Vagina (tissue), 2 donors: ENCODE data around the gene TBXA2R. TPM values are rescaled to one million over a fixed set of nuclear protein-coding genes. Genes with fewer than 3 reads are reported as not detected.

Experiments
- DNase-seq, 2 donors: peaks; one replicate each; pipeline ENCODE4 v3.0.0-alpha.2; 2017; ENCODE audit errors: extremely low spot score in 2 of 2
- H3K27ac ChIP-seq: fragments of 200-600 bp; sonication (generic); one replicate; pipeline ENCODE4 v1.5.1; 2019
- H3K27me3 ChIP-seq: fragments of 200-600 bp; sonication (generic); one replicate; pipeline ENCODE4 v1.5.1; 2019
- H3K36me3 ChIP-seq, 2 donors: fragments of 200-600 bp; sonication (generic); one replicate each; pipeline ENCODE4 v1.5.1; 2017 to 2019
- H3K4me1 ChIP-seq: fragments of 200-600 bp; sonication (generic); one replicate; pipeline ENCODE4 v1.5.1; 2019
- H3K4me3 ChIP-seq, 2 donors: fragments of 200-600 bp; sonication (generic); 1 replicate in 1 of 2; 2 replicates in 1 of 2; pipeline ENCODE4 v1.5.1; 2016 to 2019
- H3K9me3 ChIP-seq: fragments of 200-600 bp; sonication (generic); one replicate; pipeline ENCODE4 v1.5.1; 2019
- CTCF ChIP-seq, 3 experiments: fragments of 450-650 bp in 2 of 3; fragments of 200-600 bp in 1 of 3; sonication (generic) in 1 of 3; IDR thresholded peaks; one replicate each; pipeline ENCODE4 v1.5.1; 2017 to 2019; ENCODE audit warnings: antibody characterized with exemption in 3 of 3, mild to moderate bottlenecking in 2 of 3, moderate library complexity in 2 of 3
- POLR2A ChIP-seq, 2 donors: fragments of 450-650 bp; IDR thresholded peaks; one replicate each; pipeline ENCODE4 v1.6.1; 2017; ENCODE audit warnings: antibody characterized with exemption in 2 of 2, mild to moderate bottlenecking in 2 of 2, moderate library complexity in 2 of 2
- POLR2AphosphoS5 ChIP-seq, 2 donors: sonication (generic); formaldehyde crosslinking; IDR thresholded peaks; one replicate each; pipeline ENCODE4 v1.9.0; 2017; ENCODE audit warnings: antibody characterized with exemption in 2 of 2, mild to moderate bottlenecking in 2 of 2, low read depth in 1 of 2; ENCODE audit not compliant: insufficient read depth in 1 of 2
- intact Hi-C: fragments of 100-400 bp; cut with DNase I; formaldehyde crosslinking; loops from one replicate; pipeline ENCODE4 v1.15.1; 2023
- total RNA-seq: library from RNA; depleted of rRNA; stranded (reverse); fragments of >200 nt; gene quantifications from one replicate; pipeline ENCODE4 v1.2.3, GENCODE V29; 2016

TBXA2R gene
- total RNA-seq, 1 donor from 2014 or later, result 1.7 TPM

- Histone ChIP-seq H3K4me3 (no peak overlapping the region), H3K4me1 (peaks cover 15% of the 10 kb centered on the region), H3K27ac (no peak overlapping the region), H3K9me3 (no peaks in the 10 kb centered on the region), H3K27me3 (no peaks in the 10 kb centered on the region), H3K36me3 (no peaks in the 10 kb centered on the region)
- DNase-seq, result no peak
- TF ChIP-seq POLR2AphosphoS5 (IDR thresholded peaks at IDR 0.05; ENCODE audit: insufficient read depth in 1 of 2, low read depth in 1 of 2) (no peak), CTCF (IDR thresholded peaks at IDR 0.05) (no peak), POLR2A (IDR thresholded peaks at IDR 0.05) (no peak)
- intact Hi-C loops, result no loop called here
These were observed 6.9 kb downstream of the TBXA2R start for GRCh38 chr19:3599776-3600187.

GRCh38 chr19:3595521-3596061, 11.1 kb downstream of the TBXA2R start:
- intact Hi-C loops, result no loop called here
- Histone ChIP-seq H3K27ac (no peak overlapping the region), H3K4me3 (no peak overlapping the region), H3K27me3 (no peaks in the 10 kb centered on the region), H3K4me1 (no peaks in the 10 kb centered on the region), H3K9me3 (no peaks in the 10 kb centered on the region), H3K36me3 (no peaks in the 10 kb centered on the region)
- DNase-seq, result no peak
- TF ChIP-seq CTCF (IDR thresholded peaks at IDR 0.05) (no peak), POLR2AphosphoS5 (IDR thresholded peaks at IDR 0.05; ENCODE audit: insufficient read depth in 1 of 2, low read depth in 1 of 2) (no peak), POLR2A (IDR thresholded peaks at IDR 0.05) (no peak)

GRCh38 chr19:3593156-3593555, 13.5 kb downstream of the TBXA2R start:
- no peaks in the 10 kb centered on the region for H3K4me1 ChIP-seq
- no peak overlapping the region for H3K27ac ChIP-seq
- intact Hi-C loops, result no loop called here
- no peak overlapping the region for H3K4me3 ChIP-seq
- no peak for DNase-seq
- H3K27me3 ChIP-seq, result no peaks in the 10 kb centered on the region
- H3K9me3 ChIP-seq, result no peaks in the 10 kb centered on the region
- no peaks in the 10 kb centered on the region for H3K36me3 ChIP-seq
- TF ChIP-seq POLR2A (IDR thresholded peaks at IDR 0.05) (no peak), POLR2AphosphoS5 (IDR thresholded peaks at IDR 0.05; ENCODE audit: insufficient read depth in 1 of 2, low read depth in 1 of 2) (no peak), CTCF (IDR thresholded peaks at IDR 0.05) (no peak)

- Histone ChIP-seq H3K9me3 (no peaks in the 10 kb centered on the region), H3K4me1 (no peaks in the 10 kb centered on the region), H3K4me3 (no peak overlapping the region), H3K36me3 (no peaks in the 10 kb centered on the region), H3K27me3 (no peaks in the 10 kb centered on the region), H3K27ac (no peak overlapping the region)
- intact Hi-C loops, result no loop called here
- DNase-seq, result no peak
- TF ChIP-seq POLR2A (IDR thresholded peaks at IDR 0.05) (no peak), POLR2AphosphoS5 (IDR thresholded peaks at IDR 0.05; ENCODE audit: insufficient read depth in 1 of 2, low read depth in 1 of 2) (no peak)
These were observed 14.6 kb downstream of the TBXA2R start for GRCh38 chr19:3591876-3592613.

- Histone ChIP-seq H3K4me3 (no peak overlapping the region), H3K4me1 (peaks cover 8% of the 10 kb centered on the region), H3K27ac (no peak overlapping the region), H3K9me3 (no peaks in the 10 kb centered on the region), H3K36me3 (no peaks in the 10 kb centered on the region), H3K27me3 (no peaks in the 10 kb centered on the region)
- TF ChIP-seq POLR2A (IDR thresholded peaks at IDR 0.05) (no peak), POLR2AphosphoS5 (IDR thresholded peaks at IDR 0.05; ENCODE audit: insufficient read depth in 1 of 2, low read depth in 1 of 2) (no peak), CTCF (IDR thresholded peaks at IDR 0.05) (no peak)
- intact Hi-C loops, result no loop called here
- DNase-seq, result no peak
These were observed 15.6 kb downstream of the TBXA2R start for GRCh38 chr19:3590991-3591659.
